ENCODE measurements around the gene EIF3M.

Gene EIF3M
- total RNA-seq: 148 to 171 reads per million in 2 donors

- peak; percentile 87 to 98 (median 92) for DNase-seq
These were observed at the start of gene EIF3M for GRCh38 chr11:32583459-32584271. Gene EIF3M (plus strand): TSS chr11:32583831. CDS start chr11:32583888, 57 bp downstream.

- peak in 1 of 5 experiments; percentile 1 for DNase-seq
These were observed 44.8 kb upstream of the EIF3M start for GRCh38 chr11:32538804-32539203.

- DNase-seq: no peak
These were observed 33.9 kb upstream of the EIF3M start for GRCh38 chr11:32549611-32550187.

GRCh38 chr11:32550207-32550606, 33.4 kb upstream of the EIF3M start:
- no peak for DNase-seq

- DNase-seq: no peak
These were observed 28.5 kb upstream of the EIF3M start for GRCh38 chr11:32555091-32555490.

- DNase-seq: no peak
These were observed 27.7 kb upstream of the EIF3M start for GRCh38 chr11:32555895-32556294.

GRCh38 chr11:32561835-32562234, 21.8 kb upstream of the EIF3M start:
- no peak for DNase-seq

GRCh38 chr11:32562839-32563599, 20.6 kb upstream of the EIF3M start:
- DNase-seq: no peak

GRCh38 chr11:32563600-32563959, 20.1 kb upstream of the EIF3M start:
- no peak for DNase-seq

- DNase-seq: peak in 1 of 5 experiments; percentile 15
These were observed 17.1 kb upstream of the EIF3M start for GRCh38 chr11:32566517-32566916.

GRCh38 chr11:32567154-32567553, 16.5 kb upstream of the EIF3M start:
- no peak for DNase-seq

- no peak for DNase-seq
These were observed 14.2 kb upstream of the EIF3M start for GRCh38 chr11:32569313-32569881.

GRCh38 chr11:32571039-32571438, 12.6 kb upstream of the EIF3M start:
- no peak for DNase-seq

- no peak for DNase-seq
These were observed 10.4 kb upstream of the EIF3M start for GRCh38 chr11:32573228-32573627.

GRCh38 chr11:32574421-32574820, 9.2 kb upstream of the EIF3M start:
- no peak for DNase-seq

- no peak for DNase-seq
These were observed 8.6 kb upstream of the EIF3M start for GRCh38 chr11:32575070-32575469.

- DNase-seq: no peak
These were observed 7.2 kb upstream of the EIF3M start for GRCh38 chr11:32576456-32576855.

GRCh38 chr11:32580967-32581366, 2.7 kb upstream of the EIF3M start:
- no peak for DNase-seq

- DNase-seq: no peak
These were observed 2.1 kb upstream of the EIF3M start for GRCh38 chr11:32581556-32581955.

GRCh38 chr11:32584921-32585320, 1.3 kb downstream of the EIF3M start:
- no peak for DNase-seq

GRCh38 chr11:32586576-32587190, 3.1 kb downstream of the EIF3M start:
- DNase-seq: peak in 1 of 5 experiments; percentile 48

- DNase-seq: no peak
These were observed 10.6 kb downstream of the EIF3M start for GRCh38 chr11:32594272-32594671.

GRCh38 chr11:32596114-32596513, 12.5 kb downstream of the EIF3M start:
- peak in 1 of 5 experiments; percentile 31 for DNase-seq
